Tibial nerve (tissue), 4 donors: ENCODE measurements around the gene GPN1.

Source experiments
- EP300 ChIP-seq, 2 donors: sonication (generic); formaldehyde crosslinking; IDR thresholded peaks; one replicate each; pipeline ENCODE4 v1.6.1; 2017; ENCODE audit warnings: antibody characterized with exemption in 2 of 2, mild to moderate bottlenecking in 1 of 2
- TF ChIP-seq, protein P1 (sequence below), 5 experiments: fragments of 200-600 bp in 3 of 5; fragments of 450-650 bp in 2 of 5; sonication (generic) in 3 of 5; IDR thresholded peaks; one replicate each; pipeline ENCODE4 v1.5.1; 2016 to 2019; ENCODE audit warnings: antibody characterized with exemption in 5 of 5, mild to moderate bottlenecking in 3 of 5, moderate library complexity in 2 of 5

DNA sequence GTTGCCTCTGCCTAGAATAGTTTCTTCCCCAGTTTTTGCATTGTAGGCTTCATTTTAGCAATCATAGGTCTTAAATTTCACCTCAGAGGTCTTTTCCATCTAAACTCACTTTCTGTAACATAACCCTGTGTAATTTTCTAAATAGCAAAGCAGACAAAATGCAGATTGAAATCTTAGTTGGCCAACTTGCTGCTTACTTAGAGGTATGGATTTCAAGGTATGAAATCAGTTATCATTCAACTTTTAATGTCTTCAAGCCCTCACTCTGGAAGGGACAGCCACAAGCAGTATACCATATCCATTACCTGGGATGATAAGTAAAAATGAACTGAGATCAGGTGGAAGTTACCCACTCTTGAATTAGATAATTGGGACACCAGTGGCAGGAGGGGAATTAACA is 3.9 kb upstream of the GPN1 start:
- TF ChIP-seq EP300 (IDR thresholded peaks at IDR 0.05): no peak
- TF ChIP-seq, protein P1, sequence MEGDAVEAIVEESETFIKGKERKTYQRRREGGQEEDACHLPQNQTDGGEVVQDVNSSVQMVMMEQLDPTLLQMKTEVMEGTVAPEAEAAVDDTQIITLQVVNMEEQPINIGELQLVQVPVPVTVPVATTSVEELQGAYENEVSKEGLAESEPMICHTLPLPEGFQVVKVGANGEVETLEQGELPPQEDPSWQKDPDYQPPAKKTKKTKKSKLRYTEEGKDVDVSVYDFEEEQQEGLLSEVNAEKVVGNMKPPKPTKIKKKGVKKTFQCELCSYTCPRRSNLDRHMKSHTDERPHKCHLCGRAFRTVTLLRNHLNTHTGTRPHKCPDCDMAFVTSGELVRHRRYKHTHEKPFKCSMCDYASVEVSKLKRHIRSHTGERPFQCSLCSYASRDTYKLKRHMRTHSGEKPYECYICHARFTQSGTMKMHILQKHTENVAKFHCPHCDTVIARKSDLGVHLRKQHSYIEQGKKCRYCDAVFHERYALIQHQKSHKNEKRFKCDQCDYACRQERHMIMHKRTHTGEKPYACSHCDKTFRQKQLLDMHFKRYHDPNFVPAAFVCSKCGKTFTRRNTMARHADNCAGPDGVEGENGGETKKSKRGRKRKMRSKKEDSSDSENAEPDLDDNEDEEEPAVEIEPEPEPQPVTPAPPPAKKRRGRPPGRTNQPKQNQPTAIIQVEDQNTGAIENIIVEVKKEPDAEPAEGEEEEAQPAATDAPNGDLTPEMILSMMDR (IDR thresholded peaks at IDR 0.05): no peak
